ENCODE measurements around the gene GRK3.

GRCh38 chr22:25697181-25697664 is 132.7 kb downstream of the GRK3 start:
- TF ChIP-seq EZH2 (IDR thresholded peaks at IDR 0.05; ENCODE audit: borderline replicate concordance, low read depth, low read length, severe bottlenecking) (no peak), MAX (IDR thresholded peaks at IDR 0.05; ENCODE audit: insufficient read depth, insufficient read length) (no peak), POLR2AphosphoS5 (IDR thresholded peaks at IDR 0.05; ENCODE audit: insufficient read depth, low read depth, low read length) (no peak), JUN (IDR thresholded peaks at IDR 0.05; ENCODE audit: borderline replicate concordance, insufficient read depth, insufficient read length, low read depth) (no peak)
